Pulmonary artery endothelial cell (primary cell): ENCODE measurements around the gene NFATC1. TPM values are rescaled to one million over a fixed set of nuclear protein-coding genes. Genes with fewer than 3 reads are reported as not detected.

Source experiments
- DNase-seq: peaks from one replicate; pipeline ENCODE4 v3.0.0-alpha.2; 2011; ENCODE audit warnings: low read depth, low spot score
- total RNA-seq: library from RNA; depleted of rRNA; stranded (reverse); fragments of >200 nt; gene quantifications from 2 replicates; pipeline ENCODE4 v1.2.3, GENCODE V29; 2014

NFATC1 gene
- total RNA-seq, 1 donor from 2014 or later = 4.5 TPM

DNA sequence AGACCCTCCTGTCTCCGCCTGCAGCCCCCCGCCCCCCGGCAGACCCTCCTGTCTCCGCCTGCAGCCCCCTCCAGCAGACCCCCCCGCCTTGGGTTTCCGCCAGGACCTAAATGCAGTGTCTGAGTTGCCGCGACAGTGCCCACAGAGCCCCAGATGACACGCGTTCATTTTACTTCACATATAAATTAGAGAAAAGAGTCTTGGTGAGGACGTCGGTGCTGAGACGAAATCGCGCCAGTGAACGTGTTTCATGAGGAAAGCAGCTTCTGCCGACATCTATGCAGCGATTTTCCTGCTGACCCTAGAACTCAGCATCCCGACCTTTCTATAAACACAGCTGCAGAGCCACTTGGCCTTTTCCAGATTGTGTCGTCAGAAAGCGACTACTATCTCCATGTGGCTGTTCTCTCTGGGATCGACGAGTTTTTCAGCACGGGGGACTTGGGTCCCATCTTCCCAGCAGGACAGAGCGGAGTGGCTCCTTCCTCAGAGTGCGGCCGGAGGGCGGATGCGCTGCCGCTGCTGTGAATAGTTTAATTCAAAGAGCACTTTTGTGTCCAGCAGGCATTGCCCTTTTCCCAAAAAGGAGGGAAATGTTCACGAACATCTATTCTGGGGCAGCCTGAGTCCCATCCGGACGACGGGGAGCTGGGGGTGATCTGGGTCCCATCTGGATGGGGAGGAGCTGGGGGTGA, 136.7 kb downstream of the NFATC1 start:
- no peak for DNase-seq

DNA sequence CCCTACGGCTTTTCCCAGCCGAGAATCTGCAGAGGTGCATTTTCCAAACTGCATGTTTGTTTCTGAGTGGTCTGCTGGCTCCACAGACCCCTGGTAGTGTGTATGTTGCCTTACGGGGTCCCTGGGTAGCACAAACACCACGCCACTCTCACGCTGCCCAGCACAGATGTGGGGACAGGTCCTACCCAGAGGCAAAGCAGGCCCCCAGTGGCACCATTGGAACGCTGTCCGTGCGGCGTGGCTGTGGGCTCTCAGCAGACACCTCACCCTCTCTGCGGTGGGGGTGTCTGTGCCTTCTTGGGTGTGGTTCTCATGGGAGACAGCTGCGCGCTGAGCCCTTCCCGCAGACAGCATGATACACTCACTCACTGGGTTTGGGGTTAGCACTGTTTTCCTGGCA, 137.4 kb downstream of the NFATC1 start:
- no peak for DNase-seq

DNA sequence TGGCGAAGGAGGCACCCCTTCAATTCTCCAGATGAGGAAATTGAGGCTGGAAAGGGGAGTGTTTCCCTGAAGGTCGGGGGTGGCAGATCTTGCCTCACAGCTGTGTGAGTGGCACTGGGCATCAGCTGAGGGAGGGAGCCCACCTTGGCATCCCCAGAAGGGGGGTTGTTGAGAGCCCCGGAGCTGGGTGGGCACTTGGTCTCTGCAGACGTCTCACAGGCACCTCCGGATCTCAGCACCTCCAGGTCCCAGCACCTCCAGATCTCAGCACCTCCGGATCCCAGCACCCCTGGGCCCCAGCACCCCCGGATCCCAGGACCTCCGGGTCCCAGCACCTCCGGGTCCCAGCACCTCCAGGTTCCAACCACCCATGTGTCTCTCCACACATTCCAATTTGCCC, 137.9 kb downstream of the NFATC1 start:
- no peak for DNase-seq

DNA sequence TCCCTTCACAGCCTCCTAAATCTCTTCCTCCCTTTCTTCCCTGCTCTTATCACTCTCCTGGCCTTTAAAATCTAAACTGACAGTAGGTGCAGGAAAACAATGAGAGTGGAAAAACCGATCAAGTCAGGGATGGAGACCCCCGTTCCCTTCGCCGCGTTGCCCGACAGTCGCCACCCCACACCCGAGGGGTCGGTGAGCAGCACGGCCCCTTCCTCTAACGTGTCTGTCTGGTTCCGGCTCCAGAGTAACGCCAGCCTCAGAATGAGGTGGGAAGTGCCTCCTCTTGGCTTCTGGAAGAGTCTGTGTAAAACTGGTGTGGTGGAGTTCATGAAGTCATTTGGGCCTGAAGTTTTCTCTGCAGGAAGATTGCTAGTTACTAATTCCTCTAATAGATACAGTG, 138.6 kb downstream of the NFATC1 start:
- no peak for DNase-seq

DNA sequence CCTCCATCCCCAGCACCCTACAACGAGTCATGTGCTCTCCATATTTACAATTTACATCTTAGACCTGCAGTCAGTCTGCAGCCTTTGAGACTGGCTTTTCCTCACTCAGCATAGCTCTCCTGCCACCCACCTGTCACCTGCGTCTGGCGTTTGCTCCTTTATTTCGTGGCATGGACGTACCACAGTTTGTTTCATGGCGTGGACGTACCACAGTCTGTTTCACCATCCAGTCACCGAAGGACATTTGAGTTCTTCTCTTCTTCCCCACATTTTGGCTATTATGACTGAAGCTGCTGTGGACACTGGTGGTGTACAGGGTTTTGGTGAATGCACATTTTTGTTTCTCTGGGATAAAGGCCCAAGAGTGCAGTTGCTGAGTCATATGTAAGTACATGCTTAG, 142.0 kb downstream of the NFATC1 start:
- no peak for DNase-seq

DNA sequence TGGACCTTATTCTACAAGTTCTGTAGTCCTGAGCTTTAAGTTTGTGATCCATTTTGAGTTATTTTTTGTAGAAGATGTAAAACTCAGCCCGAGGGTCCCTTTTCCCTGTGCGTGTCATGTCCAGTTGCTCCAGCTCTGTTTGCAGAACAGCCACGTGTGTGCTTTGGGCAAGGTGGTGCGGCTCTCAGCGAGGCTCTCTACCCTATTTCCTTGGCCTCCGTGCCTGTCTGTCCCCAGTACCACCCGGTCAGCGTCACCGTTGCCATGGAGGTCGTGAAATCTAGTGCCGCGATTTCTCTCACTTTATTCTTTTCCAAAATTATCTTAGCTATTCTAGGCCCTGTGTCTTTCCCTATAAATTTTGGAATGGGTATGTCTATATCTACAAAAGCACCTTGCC, 142.9 kb downstream of the NFATC1 start:
- DNase-seq = no peak

DNA sequence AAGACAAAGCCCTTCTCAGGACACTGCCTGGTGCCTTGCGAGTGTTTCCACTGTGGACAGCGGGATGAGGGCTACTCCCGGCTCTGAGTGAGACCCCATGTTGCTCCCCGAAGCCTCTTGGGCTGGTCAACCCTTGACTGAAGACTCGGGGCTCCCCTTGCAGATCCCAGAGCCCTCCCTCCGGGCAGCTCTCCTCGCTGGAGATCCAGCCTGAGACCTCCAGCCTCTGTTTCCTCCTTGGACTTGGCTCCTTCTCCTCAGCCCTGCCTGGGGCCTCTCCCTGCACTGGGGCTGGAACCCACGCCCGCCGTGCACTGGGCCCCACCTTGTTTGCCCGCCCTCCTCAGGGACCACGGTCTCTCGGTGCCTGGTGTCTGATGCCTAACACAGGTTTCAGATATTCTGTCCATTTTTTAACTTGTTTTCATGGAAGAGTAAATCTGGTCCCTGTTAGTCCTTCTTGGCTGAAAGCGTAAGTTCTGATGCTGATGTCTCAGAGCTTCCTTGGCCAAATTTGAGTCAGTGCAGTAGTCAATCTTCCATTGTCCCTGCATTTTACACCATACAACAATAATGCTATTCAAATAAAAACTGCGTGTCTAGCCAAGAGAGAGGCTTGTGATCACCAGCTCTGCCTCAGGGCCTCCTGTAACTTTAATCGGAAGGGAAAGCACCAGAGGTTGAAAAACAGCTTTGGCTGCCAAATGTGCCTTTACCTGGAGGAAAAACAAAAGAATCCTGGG, 144.6 kb downstream of the NFATC1 start:
- DNase-seq = no peak

DNA sequence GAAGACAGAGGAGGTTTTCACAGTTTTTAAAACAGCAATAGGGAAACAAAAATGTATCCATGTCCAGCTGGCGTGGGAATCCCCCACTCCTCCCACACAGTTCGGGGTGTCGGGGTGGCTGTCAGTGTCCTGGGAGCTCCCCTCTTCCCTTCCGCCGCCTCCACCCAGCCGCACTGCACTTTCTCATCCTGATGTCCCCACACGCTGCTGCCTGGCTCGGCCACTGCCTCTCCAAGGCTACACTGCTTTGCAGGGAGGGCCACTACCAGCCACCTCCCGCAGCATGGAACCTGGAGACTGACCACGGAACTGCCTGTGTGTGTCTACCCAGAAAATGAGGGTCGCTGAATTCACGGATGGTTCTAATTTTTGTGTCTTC, 145.2 kb downstream of the NFATC1 start:
- DNase-seq = no peak

DNA sequence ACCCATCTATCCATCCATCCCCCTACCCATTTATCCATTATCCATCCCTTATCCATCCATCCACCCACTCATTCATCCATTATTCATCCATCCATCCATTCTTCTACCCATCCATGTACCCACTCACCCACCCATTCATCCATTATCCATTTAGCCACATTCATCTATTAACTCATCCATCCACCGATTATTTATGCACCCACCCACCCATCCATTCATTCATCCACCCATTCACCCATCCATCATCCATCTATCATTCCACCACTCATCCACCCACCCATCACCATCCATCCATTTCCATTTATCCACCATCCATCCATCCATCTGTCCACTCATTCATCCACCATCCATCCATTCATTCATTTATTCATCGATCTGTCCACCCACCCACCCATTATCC, 146.5 kb downstream of the NFATC1 start:
- no peak for DNase-seq

DNA sequence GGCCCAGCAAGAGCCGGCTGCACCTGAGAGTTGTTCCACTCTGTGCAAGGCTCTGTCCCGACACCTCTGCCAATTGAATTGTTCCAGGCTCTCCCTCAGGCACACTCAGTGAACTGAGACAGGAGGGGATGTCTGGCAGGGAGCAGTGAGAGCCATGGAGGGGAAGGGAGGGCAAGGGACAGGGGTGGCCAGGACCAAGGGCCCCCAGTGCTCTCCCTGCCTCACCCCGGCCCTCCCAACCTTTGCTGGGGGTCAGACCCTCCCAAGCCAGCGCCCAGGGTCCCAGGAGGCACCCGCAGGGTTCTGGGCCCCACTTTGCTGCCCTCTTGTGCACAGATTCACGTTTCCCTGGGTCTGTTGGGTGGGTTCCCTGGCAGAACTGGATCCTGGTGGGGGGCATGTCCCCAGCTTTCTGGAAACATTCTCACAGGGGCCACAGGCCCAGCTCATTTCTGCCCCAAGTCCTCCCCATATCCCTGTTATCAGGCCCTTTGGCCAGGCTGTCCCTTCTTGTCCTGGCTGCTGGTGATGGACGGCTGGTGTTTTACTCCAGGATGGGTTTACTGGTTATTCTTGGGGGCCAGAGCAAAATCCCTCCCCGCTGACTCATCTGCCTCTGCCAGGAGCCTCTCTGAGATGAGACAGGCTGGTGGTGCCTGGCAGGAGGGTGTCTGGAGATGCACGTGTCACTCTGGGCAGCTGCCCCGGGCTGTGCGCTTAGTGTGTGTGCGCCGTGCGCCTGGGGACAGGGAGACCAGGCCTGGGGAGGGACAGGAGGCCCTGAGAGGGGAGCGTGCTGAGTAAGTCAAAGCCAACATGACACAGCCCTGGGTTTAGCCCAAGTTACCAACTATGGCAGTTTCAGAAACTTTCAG, 147.4 kb downstream of the NFATC1 start:
- DNase-seq = no peak

DNA sequence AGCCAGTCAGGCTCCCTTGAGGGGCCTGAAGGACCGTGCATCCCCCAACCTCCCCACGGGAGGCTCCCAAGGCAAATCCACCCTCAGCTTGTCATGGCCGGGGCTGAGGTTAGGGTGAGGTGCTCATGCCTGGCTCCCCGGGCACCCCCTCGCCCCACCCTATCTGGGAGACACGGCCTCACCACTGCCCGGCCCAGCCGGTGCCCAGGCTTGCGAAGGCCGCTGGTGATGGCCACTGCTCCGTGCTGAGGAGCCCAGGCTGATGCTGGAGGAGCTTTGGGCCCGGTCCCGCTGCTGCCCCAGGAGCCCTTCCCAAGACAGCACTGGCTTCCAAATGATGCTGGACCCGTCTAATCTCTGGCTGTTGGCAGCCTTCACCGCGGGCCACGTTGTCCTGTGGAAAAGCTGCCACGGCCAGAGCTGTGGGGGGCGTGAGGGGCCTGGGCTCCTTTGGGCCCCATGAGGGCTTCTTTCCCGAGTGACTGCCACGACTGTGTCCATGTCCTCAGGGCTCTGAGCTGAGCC, 148.2 kb downstream of the NFATC1 start:
- no peak for DNase-seq

DNA sequence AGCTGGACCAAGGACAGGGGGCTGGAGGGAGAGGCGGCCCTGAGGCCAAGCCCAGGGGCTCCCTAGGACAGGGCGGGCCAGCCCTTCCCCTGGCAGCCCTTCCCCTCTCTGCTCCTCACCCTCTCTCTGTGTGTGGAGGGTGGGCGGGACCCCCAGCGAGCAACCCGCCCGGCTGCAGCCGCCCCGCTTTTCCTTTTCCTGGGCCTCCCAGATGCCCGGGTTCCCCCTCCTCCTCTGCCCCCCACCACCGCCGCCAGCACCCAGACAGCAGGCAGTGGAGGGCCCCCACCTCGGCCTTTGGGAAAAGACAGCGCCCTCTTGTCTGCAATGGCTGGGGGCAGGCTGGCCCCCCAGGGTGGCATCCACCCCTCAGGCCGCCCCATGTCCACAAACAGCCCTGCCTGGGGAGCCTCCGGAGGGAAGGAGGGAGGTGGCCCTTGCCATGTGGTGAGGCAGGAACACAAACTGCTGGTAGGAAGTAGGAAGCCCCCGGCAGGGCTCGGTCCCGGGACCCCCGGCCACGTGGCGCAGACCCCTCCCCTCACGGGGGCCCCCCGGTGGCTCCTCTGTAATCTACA, 148.7 kb downstream of the NFATC1 start:
- DNase-seq = no peak

DNA sequence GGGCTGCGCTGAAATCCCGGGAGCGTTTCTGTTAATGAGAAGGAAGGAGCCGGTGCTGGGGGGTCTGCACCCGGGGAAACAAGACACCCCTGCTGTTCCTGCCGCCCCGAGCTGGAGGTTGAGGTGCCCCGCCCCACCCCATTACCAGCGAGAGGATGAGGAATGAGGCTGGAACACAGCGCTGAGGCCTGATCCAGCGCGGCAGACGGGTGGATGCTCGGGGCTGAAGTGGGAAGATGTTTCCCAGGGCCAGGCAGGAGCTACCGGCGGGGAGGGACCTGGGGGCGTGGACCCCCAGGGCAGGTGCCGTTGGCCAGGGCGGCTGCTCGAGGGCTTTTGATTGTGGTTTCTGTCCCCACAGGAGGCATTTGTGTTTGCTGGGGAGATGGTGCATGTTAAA, 149.5 kb downstream of the NFATC1 start:
- DNase-seq = no peak

DNA sequence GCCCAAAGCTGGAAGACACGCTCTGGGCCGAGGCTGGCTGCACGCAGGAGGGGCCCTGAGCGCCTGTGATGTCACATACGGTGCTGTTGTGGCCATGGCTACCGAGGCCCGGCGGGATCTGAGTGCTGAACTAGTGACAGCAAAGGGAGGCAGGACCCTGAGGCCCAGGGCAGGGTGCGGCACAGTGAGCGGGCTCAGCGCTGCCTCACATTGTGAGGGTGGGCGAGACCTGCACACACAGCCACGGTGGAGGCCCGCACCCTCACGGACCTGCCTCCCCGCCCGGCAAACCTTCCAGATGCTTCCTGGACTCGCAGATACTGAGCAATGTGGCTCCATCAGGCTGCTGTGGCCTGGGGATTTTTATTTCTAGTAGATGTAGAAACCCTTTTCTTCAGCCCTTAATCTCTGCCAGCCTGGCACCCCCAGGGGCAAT, 150.0 kb downstream of the NFATC1 start:
- no peak for DNase-seq

DNA sequence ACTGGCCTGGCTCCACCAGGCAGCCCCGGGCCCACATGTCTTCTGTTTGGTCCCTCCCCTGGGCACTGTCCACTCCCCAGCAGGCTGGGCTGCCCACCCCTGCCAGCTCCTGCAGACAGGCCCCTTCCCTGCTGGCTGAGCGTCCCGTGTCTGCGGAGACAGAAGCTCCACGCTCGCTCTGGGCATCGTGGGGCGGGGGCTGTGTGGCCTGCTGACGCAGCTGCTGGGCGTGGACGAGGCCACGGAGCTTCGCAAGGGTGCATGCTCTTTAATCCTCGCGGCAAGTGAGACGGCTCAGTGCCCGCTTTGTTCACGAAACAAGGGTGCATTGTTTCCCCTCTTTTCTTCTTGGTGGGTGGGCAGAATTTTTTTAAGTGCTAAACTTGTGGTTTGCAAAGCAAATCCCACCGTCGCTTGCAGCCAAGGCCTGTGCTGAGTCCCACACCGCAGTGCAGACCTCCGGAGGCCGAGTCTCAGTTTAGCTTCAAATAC, 151.1 kb downstream of the NFATC1 start:
- no peak for DNase-seq

DNA sequence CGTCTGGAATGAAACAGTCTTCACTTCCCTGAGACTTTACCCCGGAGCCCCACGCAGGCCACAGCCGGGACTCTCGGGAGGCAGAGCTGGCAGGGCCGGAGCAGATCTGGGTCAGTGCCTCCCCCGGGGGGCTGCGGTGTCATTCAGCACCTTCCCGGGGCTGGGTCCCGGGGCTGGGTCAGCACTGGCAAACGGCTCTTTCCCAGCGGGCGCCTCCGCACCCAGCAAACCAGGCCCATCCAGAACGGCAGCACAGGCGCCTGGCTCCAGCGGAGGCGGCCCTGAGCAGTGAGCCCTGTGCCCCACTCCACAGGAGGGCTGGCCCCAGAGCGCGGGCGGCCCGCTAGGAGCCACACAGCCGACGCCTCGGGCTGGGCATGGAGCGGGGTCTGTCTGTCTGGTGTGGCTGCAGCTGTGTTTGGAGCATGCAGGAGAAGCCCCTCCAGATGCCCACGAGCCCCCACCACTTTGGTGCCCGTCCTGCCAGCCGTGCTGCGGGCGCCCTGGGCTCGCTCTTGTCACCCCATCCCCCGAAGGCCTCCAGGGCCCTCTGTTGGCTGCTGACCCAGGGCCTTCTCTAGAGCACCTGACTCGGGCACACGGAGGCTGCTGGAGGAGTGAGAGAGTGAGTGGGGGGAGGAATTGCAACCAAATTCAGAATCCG, 151.8 kb downstream of the NFATC1 start:
- DNase-seq = no peak

DNA sequence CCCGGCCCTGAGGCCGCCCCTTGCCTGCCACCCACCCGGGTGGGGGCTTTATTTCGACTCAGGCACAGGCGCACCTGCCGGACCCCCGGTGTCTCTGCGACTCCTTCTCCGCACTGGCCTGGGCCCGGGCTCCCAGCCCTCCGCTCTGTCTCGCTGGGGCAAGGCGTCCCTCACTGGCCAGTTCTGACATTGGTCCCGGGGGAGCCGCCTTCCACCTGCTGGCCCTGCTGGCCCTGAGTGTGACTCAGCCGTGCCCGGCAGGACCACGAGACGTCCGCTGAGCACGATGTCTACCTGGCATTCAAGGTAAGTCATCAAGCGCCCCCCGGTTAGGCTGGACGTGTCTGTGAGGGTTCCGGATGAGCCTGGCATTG, 152.3 kb downstream of the NFATC1 start:
- no peak for DNase-seq

DNA sequence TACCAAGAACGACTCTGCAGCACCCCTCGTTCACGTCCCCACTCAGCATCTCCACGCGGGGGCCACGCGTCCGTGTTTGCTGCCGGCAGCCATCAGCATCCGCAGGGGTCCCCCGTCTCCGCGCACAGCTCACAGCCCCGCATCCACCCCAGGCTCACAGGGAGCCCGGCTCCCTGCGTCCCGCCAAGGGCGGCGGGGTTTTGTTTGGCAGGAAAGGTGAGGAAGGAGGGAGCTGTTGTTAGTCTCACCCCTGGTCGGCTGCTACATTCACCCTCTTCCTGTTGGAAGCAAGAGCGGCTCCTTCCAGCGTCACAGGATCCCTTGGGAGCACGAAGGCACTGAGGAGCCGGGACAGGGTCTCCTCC, 152.9 kb downstream of the NFATC1 start:
- no peak for DNase-seq

DNA sequence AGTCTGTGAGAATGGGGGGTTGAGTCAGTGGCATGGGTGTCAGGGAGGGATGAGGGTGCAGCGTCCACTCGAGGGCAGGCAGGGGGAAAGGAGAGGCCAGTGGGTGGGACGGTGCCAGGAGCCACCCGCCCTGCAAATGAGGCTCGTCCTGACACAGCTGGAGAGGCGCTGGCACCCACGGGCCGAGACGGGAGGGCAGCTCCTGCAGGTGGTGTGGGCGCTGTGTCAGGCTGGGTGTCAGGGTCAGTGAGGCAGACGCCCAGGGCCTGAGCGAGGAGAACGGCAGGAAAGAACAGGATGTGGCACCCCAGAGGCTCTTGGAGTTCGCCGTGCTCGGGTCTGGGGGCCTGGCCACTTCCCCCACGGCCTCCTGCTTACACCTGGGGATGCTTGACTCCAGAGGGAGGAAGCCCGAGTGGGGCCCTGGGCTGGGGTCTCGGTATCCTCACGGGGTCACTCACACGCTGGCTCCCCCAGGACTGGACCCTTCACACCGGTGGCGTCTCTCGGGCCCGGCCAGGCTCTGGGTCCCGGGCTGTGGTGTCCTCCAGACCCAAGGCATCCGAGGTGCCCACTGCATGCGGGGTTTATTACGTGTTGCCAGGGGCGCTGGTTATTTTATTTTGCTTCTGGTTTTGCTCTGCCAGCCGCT, 153.4 kb downstream of the NFATC1 start:
- no peak for DNase-seq

DNA sequence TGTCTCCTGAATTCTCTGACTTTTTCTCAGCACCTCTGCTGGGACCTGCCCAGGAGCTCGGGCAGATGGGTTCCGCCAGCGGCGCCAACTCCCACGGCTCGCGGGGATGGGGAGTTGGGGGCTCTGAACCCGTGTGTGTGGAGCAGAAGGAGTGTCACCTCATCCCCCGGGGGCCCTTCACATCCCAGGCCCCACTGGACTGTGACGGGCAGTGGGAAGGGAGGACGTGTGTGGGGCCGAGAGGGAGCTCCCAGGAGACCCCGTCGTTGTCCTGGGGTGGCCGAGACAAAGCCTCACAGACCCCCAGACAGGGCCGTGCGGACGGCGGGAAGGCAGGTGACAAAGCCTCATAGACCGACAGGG, 153.9 kb downstream of the NFATC1 start:
- DNase-seq = no peak
